ENCODE results near the gene DLGAP1.

DNA sequence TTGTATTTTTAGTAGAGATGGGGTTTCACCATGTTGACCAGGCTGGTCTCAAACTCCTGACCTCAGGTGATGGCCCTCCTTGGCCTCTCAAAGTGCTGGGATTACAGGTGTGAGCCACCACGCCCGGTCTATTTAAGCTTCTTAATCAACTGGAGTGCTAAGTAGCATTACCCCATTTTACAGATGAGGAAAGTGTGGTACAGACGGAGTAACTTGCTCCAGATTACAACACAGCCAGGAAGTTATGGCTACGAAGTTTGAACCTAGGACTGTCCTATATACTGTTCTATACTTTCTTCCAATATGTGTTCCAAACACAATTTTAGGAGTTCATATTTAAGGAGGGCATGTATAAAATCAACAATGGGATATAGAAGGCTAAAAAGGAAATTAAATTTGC, 807.5 kb downstream of the DLGAP1 start:
- no peak for TF ChIP-seq POLR2AphosphoS5 (IDR thresholded peaks at IDR 0.05; ENCODE audit: low read depth)
- TF ChIP-seq, protein P1, sequence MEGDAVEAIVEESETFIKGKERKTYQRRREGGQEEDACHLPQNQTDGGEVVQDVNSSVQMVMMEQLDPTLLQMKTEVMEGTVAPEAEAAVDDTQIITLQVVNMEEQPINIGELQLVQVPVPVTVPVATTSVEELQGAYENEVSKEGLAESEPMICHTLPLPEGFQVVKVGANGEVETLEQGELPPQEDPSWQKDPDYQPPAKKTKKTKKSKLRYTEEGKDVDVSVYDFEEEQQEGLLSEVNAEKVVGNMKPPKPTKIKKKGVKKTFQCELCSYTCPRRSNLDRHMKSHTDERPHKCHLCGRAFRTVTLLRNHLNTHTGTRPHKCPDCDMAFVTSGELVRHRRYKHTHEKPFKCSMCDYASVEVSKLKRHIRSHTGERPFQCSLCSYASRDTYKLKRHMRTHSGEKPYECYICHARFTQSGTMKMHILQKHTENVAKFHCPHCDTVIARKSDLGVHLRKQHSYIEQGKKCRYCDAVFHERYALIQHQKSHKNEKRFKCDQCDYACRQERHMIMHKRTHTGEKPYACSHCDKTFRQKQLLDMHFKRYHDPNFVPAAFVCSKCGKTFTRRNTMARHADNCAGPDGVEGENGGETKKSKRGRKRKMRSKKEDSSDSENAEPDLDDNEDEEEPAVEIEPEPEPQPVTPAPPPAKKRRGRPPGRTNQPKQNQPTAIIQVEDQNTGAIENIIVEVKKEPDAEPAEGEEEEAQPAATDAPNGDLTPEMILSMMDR (IDR thresholded peaks at IDR 0.05; ENCODE audit: insufficient read depth, low read length): no peak

Data from HL-60 (cell line).